Upper lobe of right lung (tissue), 1 donor: Measurements from ENCODE around the gene PPP1R26. TPM values are rescaled to one million over a fixed set of nuclear protein-coding genes. Genes with fewer than 3 reads are reported as not detected.
A peak's percentile ranks its signal among the peaks of the same experiment; 100 is the strongest.

Experiments used
- ATAC-seq: fragments of 200-7000 bp; cut with Tn5 transposase; one replicate; pipeline ENCODE4 v1.9.1; 2020; ENCODE audit warnings: mild to moderate bottlenecking, moderate library complexity
- DNase-seq: peaks from one replicate; pipeline ENCODE4 v3.0.0-alpha.2; 2020
- H3K27ac ChIP-seq: fragments of 200-600 bp; one replicate; pipeline ENCODE4 v1.8.0; 2022
- H3K27me3 ChIP-seq: fragments of 200-600 bp; one replicate; pipeline ENCODE4 v1.8.0; 2022; ENCODE audit warnings: mild to moderate bottlenecking
- H3K36me3 ChIP-seq: fragments of 200-600 bp; one replicate; pipeline ENCODE4 v1.8.0; 2022
- H3K4me1 ChIP-seq: fragments of 200-600 bp; one replicate; pipeline ENCODE4 v1.8.0; 2022
- H3K4me3 ChIP-seq: fragments of 200-600 bp; one replicate; pipeline ENCODE4 v1.8.0; 2022; ENCODE audit warnings: mild to moderate bottlenecking
- H3K9me3 ChIP-seq: fragments of 200-600 bp; one replicate; pipeline ENCODE4 v1.8.0; 2022
- intact Hi-C: fragments of 100-400 bp; cut with DNase I; formaldehyde crosslinking; loops from one replicate; pipeline ENCODE4 v1.11.0; 2022
- total RNA-seq: library from RNA; stranded (reverse); fragmentation: NEBNext Ultra II Directional; extraction: Animal tissue kit (Norgen Biotek cat#: 25700); gene quantifications from one replicate; pipeline ENCODE4 v1.2.1, GENCODE V29; 2021
- TF ChIP-seq, protein P1 (sequence below): fragments of 200-600 bp; IDR thresholded peaks from one replicate; pipeline ENCODE4 v1.8.0; 2022; ENCODE audit warnings: antibody characterized with exemption
- donor health status: DM: no; HTN: yes; CAD: no; lungs with severe emphysema.

The PPP1R26 gene
- total RNA-seq, 1 donor from 2014 or later, result 27.5 TPM

DNA sequence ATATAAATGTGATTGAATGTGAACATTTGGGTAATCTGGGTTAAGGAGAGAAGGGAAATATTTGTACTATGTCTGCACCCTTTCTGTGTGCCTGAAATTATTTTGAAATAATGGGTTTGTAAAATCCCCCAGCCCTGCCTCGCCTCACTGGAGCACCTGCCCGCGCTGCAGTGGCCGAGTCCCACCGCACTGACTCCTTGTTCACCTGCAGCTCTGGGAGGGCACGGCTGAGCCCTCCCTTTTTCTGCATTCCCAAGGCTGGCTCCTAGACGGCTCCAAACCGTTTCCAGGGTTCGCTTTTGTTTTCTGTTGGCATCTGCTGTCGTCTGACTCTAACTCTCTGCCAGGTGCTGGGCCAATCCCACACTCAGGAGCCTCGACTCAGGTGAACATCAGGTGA lies 17.6 kb upstream of the PPP1R26 start:
- intact Hi-C loops, result no loop called here
- no peak for DNase-seq
- Histone ChIP-seq H3K4me1 (no peaks in the 10 kb centered on the region), H3K27ac (no peak overlapping the region), H3K4me3 (no peak overlapping the region), H3K27me3 (no peaks in the 10 kb centered on the region), H3K36me3 (no peaks in the 10 kb centered on the region), H3K9me3 (no peaks in the 10 kb centered on the region)
- TF ChIP-seq, protein P1, sequence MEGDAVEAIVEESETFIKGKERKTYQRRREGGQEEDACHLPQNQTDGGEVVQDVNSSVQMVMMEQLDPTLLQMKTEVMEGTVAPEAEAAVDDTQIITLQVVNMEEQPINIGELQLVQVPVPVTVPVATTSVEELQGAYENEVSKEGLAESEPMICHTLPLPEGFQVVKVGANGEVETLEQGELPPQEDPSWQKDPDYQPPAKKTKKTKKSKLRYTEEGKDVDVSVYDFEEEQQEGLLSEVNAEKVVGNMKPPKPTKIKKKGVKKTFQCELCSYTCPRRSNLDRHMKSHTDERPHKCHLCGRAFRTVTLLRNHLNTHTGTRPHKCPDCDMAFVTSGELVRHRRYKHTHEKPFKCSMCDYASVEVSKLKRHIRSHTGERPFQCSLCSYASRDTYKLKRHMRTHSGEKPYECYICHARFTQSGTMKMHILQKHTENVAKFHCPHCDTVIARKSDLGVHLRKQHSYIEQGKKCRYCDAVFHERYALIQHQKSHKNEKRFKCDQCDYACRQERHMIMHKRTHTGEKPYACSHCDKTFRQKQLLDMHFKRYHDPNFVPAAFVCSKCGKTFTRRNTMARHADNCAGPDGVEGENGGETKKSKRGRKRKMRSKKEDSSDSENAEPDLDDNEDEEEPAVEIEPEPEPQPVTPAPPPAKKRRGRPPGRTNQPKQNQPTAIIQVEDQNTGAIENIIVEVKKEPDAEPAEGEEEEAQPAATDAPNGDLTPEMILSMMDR, result no peak
- ATAC-seq, result peak; percentile 25

DNA sequence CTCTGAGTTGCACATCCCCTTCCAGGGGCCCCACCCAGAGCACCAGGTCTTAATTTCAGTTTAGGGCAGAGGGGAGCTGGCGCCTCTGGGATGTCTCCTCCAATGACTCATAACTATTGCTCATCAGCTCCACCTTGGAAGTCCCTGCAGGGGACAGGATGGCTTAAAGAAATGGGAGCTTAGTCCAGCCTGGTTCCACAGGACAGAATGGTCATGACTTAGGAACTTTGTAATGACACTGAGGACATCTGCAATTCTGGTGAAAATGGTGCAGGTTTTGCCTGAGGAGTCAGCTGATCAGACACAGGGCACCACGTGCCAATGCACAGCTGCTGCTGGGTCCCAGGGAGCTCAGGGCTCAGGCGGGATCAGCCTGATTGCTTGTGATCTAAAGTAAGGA lies 16.4 kb upstream of the PPP1R26 start:
- TF ChIP-seq, protein P1, result no peak
- no peaks in the 10 kb centered on the region for H3K4me1 ChIP-seq
- H3K27me3 ChIP-seq, result no peaks in the 10 kb centered on the region
- H3K27ac ChIP-seq, result no peak overlapping the region
- H3K9me3 ChIP-seq, result no peaks in the 10 kb centered on the region
- ATAC-seq (no peak), DNase-seq (no peak)
- H3K4me3 ChIP-seq, result no peak overlapping the region
- intact Hi-C loops, result no loop called here
- H3K36me3 ChIP-seq, result no peaks in the 10 kb centered on the region

DNA sequence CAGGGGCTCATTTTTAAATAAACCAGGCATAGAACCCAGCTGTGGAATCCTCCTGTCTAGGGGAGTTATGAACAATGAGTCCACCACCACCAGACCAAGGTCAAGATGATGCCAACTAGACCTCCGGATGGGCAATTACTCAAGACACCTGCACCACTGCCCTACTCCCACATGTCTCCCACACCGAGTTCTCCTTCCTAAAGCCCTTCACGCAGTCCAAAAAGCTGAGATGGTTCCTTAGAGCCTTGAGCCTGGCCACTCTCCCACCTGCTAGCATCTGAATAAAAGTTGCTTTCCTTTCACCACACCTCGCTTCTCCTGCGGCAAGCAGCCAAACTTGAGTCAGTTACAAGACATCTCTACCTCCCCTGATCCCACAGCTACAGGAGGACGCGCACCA lies 15.4 kb upstream of the PPP1R26 start:
- no peak for ATAC-seq
- TF ChIP-seq, protein P1, result no peak
- no peaks in the 10 kb centered on the region for H3K9me3 ChIP-seq
- no peaks in the 10 kb centered on the region for H3K36me3 ChIP-seq
- H3K4me3 ChIP-seq, result no peak overlapping the region
- H3K27me3 ChIP-seq, result no peaks in the 10 kb centered on the region
- intact Hi-C loops, result no loop called here
- H3K4me1 ChIP-seq, result no peaks in the 10 kb centered on the region
- no peak for DNase-seq
- no peak overlapping the region for H3K27ac ChIP-seq

- Histone ChIP-seq H3K36me3 (no peaks in the 10 kb centered on the region), H3K9me3 (no peaks in the 10 kb centered on the region), H3K27ac (no peak overlapping the region), H3K4me1 (no peaks in the 10 kb centered on the region), H3K27me3 (no peaks in the 10 kb centered on the region), H3K4me3 (no peak overlapping the region)
- TF ChIP-seq, protein P1, result no peak
- intact Hi-C loops, result no loop called here
- DNase-seq (no peak), ATAC-seq (no peak)
These were observed 10.6 kb upstream of the PPP1R26 start for GRCh38 chr9:135468854-135469521.

DNA sequence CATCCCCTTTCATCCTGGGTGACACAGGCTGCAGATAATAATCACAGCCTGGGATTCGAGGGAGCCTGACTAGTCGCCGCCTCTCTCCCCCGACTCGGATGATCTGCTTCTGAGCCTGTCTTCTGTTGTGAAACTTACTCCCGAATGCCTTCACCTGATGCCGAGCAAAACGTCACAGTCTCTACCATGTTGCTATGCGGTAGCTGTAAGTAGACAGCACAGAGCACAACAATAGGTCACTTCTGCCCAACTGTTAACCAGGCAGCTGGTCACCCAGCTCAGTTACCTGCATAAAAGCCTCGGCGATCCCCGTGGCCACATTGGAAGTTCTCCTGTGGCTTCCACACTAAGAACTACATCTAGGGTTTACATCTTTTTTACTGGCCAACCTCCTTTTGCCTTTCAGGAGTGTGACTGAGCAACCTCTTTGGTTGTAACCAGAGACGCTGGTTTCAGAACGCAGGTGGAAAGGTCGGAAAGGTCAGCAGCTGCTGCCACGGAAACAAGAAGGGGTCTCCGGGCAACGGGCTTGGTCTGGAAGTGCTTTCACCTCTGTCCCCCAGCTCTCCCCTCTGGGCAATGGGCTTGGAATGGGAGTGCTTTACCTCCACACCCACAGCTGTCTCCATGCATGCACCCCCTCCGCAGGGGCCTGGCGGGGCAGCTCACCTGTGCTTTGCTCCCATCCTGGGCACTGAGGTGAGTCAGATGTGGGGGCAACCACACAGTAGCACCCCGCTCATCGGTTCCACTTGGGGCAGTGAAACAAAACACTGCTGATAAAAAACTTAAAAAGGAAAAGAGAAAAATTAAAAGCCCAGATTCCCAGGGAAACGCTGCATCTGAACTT lies 7.6 kb upstream of the PPP1R26 start:
- Histone ChIP-seq H3K4me3 (no peak overlapping the region), H3K4me1 (peaks cover 4% of the 10 kb centered on the region), H3K36me3 (no peaks in the 10 kb centered on the region), H3K9me3 (no peaks in the 10 kb centered on the region), H3K27ac (no peak overlapping the region), H3K27me3 (no peaks in the 10 kb centered on the region)
- ATAC-seq, result no peak
- TF ChIP-seq, protein P1, result no peak
- intact Hi-C loops, result no loop called here
- DNase-seq, result no peak
